LNCAP (cell line): ENCODE measurements around the gene CREB5.

ENCODE experiments used
- TF ChIP-seq, protein P1 (sequence below): fragments of 450-650 bp; IDR thresholded peaks from 2 replicates; pipeline ENCODE4 v1.5.1; 2017; ENCODE audit warnings: mild to moderate bottlenecking

CREB5 gene

DNA sequence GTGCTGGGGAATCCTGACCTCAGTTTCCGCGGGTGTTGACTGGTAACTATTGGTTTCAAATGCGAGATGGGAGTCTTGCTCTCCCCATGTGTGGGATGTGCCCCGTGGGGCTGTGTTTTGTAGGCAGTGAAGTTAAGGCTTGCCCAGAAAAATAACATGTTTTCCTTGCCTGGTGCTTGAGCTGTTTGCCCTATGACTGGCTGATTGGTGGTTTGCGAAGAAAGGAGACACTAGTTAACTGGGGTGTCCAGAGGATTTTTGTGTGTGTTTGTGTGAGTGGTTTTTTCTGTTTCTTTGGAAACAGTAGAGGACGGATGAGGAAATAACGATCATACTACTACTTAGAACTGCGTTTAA, 61.9 kb downstream of the CREB5 start:
- TF ChIP-seq, protein P1, sequence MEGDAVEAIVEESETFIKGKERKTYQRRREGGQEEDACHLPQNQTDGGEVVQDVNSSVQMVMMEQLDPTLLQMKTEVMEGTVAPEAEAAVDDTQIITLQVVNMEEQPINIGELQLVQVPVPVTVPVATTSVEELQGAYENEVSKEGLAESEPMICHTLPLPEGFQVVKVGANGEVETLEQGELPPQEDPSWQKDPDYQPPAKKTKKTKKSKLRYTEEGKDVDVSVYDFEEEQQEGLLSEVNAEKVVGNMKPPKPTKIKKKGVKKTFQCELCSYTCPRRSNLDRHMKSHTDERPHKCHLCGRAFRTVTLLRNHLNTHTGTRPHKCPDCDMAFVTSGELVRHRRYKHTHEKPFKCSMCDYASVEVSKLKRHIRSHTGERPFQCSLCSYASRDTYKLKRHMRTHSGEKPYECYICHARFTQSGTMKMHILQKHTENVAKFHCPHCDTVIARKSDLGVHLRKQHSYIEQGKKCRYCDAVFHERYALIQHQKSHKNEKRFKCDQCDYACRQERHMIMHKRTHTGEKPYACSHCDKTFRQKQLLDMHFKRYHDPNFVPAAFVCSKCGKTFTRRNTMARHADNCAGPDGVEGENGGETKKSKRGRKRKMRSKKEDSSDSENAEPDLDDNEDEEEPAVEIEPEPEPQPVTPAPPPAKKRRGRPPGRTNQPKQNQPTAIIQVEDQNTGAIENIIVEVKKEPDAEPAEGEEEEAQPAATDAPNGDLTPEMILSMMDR = no peak

GRCh38 chr7:28474640-28475039, 62.3 kb downstream of the CREB5 start:
- TF ChIP-seq, protein P1 = no peak

DNA sequence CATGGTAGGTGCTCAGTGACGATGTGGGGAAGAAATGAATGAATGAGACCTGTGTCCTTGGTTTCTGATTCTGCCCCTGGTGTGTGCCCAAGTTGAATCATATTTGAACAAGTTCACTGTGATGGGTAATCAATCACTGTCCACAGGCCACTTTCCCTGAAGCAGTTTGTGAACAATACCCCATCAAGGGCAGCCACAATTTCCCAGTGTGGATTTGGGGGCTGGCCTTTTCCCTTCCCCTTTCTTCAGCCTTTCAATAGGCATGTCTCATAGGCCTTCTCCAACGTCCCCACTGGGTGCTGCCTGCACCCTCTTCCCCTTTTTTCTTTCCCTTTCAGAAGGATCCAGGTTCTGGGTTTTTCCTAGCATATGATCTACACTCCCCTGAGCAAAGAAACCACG, 64.7 kb downstream of the CREB5 start:
- TF ChIP-seq, protein P1 = no peak

DNA sequence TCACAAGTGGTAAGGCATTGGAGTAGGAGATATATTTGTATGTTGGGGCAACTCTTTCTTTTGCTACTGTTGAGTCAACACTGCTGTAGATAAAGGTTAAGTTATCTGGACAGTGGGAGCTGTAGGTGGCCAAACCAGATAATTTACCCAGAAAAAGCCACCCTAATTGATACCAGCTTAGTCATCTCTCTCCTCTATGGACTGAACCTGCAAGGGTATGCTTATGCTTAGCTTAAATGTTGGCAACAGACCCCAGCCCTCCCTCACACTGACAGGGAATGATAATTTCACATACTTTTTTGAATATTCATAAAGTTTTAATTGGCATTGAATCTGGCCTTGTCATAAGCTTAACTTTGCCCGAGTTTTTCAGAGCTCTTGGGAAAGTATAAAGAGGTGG, 66.3 kb downstream of the CREB5 start:
- TF ChIP-seq, protein P1 = no peak

DNA sequence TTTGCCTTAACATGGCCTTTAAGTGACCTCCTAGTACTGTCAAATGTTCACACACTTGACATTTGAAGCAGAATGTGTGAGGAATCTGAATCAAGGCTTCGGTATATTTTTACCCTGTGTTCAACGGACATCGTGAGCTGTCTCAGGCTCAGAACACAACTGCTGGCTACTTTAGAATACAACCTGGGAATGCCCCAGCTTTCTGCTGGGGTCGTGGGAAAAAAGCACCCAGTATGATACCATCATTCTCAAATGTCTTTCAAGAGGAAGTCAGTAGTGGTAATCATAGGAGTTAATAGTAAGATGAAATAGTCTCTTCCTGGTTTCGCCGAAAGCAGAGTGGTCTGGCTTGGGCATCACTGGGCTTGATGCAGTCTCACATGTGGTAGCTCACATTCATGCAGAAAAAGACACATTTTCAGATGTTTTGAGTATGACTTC, 67.2 kb downstream of the CREB5 start:
- TF ChIP-seq, protein P1 = no peak

- TF ChIP-seq, protein P1 = no peak
Measured at GRCh38 chr7:28480595-28480994, 68.3 kb downstream of the CREB5 start.

- TF ChIP-seq, protein P1 = no peak
Measured at GRCh38 chr7:28481091-28481926, 69.0 kb downstream of the CREB5 start.

- TF ChIP-seq, protein P1 = no peak
Measured at GRCh38 chr7:28483112-28483511, 70.8 kb downstream of the CREB5 start.
